T-helper 1 cell (primary cell): ENCODE data around the gene CIPC.
A peak's percentile ranks its signal among the peaks of the same experiment; 100 is the strongest.

Experiments used
- DNase-seq, 5 donors: peaks; one replicate each; pipeline ENCODE4 v3.0.0-alpha.2; 2012 to 2020

CIPC gene

GRCh38 chr14:77126461-77126990 lies 28.5 kb downstream of the CIPC start:
- no peak for DNase-seq

DNA sequence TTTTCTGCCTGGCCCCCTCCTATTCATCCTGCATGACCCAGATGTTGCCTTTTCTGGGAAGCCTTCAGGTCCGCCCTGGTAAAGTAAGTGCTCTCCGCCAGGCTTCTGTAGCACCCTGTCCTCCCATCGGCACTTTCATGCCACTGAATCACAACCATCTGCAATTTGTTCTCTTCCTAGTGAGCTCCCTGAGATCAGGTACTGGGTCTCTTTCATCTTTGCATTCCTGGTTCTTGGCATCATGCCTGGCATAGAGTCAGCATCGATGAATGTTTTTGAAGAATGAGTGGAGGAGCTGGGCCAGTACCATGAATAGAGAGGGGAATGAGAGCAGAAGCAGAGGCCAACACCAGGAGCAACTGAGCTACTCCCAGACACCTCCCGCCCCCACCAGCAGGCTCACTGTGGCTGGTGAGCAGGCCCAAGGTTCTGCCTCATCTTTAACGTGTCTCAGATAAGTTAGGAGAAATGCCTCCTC lies 30.4 kb downstream of the CIPC start:
- DNase-seq, result no peak

DNA sequence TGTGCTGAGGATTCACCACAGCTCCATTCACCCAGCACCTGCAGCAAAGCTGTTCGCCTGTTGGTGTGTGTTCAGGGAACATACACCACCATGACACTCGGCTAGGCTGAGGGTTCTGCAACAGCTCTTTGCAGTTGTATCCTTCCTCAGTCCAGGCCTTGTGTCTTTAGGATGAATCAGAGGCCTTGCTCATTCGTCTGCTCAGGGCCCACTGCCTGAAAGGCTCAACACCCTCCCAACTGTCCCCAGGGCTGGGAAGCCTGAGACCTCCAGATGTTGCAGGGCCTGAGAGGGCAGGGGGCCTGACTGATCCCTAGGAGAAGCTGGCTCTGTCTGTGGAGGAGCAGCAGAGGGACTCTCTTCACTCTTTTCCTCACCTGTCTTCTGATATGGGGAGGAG lies 32.3 kb downstream of the CIPC start:
- DNase-seq, result no peak

DNA sequence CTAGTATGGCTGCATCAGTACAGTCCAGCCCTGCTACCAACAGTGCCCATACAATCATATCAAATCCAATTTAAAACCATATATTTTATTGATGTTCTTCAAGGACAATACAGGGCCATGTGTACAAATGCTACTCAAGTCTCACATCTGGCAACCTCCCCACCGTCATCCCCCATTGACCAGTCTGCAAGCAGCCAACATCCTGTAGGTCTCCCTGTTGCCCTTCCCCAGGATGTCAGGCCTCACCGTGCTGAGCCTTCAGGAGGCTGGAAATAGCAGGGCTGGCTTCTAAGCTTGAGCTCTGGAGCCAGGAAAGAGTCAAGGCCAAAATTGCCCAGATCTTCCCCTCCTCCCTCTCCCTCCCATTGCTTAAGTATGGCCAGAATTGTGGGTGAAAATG lies 33.1 kb downstream of the CIPC start:
- DNase-seq, result no peak

DNA sequence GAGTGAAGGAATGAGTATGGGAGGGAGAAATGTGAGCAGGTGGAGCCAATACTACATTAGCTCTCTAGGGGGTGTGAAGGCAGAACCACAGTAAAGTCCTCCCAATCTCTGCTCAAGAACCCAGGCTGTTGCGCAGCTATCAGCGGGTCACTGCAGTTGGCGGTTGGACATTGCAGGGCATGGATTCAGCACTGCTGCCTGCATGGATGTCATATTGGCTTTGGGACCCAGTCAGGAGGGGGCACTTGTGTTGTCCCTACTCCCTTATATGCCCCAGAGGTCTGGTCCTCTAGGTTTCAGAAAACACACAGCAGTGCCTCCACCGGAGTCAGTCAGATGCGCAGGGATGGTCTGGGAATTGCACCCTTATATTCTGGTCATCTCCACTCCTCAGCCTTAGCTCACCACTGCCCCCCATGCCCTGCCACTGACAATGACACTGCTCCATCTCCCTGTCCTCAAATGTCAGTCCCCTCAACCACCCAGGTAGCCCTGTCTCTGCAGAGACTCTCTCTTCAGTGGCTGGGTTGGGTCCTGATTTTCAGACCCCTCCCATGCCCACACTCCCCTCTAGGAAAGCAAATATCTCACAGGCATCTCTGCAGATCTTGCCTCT lies 33.9 kb downstream of the CIPC start:
- DNase-seq, result no peak

- DNase-seq, result peak in 4 of 5 donors; percentile 21 to 50 (median 44)
Measured at GRCh38 chr14:77133720-77134338, 35.8 kb downstream of the CIPC start.

DNA sequence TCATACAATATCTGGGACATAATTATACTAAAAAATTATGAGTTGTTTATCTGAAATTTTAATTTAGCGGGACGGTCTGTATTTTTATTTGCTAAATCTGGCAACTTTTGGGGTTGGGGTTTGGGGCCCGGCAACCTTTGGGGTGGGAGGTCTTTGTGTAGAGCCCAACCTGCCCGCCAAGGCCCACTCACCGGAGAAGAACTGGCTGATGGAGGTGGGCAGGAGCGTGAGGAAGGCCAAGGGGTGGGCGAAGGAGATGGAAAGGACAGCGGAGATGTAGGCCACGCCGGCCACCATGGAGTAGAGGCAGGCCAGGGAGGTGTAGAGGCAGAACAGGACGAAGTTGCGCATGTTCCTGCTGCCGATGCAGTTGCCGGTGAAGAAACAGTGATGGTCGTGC lies 41.0 kb downstream of the CIPC start:
- DNase-seq, result no peak

GRCh38 chr14:77139540-77140358 lies 41.7 kb downstream of the CIPC start:
- DNase-seq, result peak in 2 of 5 donors; percentile 16 to 30

DNA sequence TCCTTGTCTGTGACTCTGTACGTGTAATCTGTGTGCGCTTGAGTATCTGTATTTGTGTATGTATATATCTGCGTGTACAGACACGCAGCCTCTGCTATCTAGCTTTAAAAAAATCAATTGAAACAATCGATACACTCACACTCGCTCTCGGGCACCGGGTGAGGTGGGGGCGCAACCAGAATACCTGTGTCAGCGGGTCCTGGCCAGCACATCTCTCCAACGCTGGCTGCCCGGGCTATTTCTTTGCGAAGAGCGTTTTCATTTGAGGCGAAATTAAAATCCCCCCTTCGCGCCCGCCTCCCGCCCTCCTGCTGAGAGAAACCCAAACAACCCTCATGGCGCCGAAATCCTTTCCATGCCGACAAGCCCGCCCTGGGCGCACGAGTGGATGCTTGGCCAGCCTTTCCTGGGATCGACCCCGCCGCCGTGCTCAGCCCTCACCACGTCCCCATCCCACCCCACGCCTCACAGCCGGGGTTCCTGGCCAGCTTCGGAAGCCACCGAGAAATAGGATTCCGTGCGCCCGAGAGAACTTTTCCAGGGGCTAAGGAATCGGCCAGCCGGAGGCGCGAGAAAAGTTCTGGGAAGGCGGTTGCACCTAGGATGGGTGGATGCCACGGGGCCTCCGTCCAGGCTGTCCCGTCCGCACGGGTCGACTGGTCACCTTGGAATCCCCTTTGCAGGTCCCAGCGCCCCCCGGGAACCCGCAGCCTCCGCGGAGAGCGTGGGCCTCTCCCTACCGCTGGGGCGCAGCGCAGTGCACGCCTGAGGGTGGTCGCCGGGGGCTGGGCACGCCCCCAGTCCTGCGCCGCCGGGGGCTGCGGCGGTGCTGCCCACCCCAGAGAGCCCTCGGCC lies 42.5 kb downstream of the CIPC start:
- no peak for DNase-seq

GRCh38 chr14:77141214-77142004 lies 43.4 kb downstream of the CIPC start, which contains the start of gene ZDHHC22:
TSS of gene ZDHHC22 (minus strand) at chr14:77141791. CDS start at chr14:77139738, 2,053 bp downstream.
- no peak for DNase-seq

GRCh38 chr14:77142005-77142800 lies 44.1 kb downstream of the CIPC start:
- DNase-seq, result no peak

GRCh38 chr14:77143071-77143470 lies 45.0 kb downstream of the CIPC start:
- DNase-seq, result no peak

DNA sequence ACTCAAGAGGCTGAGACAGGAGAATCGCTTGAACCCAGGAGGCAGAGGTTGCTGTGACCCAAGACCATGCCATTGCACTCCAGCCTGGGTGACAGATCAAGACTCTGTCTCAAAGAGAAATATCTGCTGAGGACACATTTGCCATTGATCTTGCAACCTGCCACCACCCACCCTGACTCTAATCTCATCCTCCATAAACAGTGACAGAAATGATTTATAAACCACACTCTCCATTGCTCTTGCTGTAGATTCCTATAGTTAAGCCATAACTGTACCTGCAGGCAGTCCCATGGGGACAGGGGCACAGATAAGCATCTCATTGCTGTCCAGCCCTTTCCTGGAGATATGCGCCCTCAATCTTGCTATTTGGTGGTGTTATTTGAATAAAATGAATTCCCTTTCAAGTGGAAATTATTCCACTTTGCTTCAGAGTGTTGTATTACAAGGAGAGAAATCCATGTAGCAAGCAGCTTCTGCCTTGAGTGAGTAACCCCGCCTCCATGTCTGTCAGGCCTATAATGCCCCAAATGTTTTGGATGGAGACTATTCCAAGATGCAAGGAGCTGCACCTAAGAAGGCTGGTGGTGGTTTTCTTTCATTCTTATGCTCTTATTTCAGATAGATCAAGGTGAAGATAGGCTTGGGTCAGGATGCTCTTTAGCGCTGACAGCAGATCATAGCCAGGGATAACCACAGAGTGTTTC lies 46.5 kb downstream of the CIPC start:
- no peak for DNase-seq

DNA sequence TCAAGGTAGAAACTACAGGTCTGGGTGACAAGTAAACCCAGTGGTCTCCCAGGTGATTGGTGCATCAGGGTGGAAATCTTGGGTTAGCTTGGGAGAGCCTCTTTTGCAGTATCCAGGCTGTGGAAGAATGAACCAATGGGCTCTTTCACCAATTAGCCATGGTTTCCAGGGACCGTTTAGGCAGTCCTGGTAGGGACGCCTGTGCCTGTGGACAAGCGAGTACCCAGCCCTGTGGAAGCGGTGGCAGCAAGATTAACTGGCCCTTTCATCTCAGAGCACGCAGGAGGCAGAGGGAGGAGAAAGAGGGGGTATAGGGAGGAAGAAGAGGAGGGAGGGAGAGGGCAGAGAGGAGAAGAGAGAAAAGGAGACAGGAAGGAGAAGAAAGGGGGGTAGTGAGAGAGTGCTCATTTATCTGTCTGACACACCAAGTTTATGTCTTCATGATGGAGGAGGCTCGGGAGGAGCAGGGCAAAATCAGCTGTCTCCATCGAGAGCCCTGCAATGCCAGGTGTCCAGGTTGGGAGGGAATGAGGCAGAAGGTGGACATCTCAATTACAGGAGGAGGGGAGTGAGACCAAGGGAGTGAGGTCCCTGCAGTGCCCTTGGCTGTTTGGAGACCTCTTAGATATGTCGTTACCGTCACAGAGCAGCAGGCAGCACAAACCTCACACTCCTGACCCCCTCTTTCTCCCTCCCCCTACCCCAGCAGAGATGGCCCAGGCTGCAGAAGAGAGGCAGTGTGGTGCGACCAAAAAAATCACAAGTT lies 48.1 kb downstream of the CIPC start:
- no peak for DNase-seq

DNA sequence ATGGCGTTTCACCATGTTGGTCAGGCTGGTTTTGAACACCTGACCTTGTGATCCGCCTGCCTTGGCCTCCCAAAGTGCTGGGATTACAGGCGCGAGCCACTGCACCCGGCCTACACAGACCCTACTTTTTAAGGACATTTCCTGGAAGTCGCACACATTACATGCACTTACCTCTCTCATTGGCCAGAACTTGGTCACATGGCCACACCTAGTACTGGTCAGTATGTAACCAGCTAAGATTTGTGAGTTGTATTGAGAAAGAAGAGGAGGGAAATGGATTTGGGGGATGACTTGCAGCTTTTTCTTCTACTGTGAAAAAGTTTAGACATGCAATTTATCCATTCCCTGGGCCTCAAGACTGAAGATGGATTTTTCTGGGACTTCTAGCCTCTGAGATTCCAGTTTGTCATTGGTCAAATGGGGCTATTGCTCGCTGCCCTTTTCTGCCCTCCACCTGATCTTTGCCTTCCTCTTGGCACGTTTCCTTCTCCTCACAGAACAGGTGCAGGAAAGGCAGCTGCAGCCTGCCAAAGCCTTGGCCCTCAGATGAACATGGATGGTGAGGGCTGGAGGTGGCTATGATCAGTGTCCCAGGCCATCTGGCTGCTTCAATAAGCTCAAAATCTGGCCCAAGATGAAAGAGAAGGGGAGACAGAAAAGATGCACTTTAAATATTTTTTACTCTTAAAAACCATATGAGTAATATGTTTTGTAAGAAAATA lies 50.6 kb downstream of the CIPC start:
- DNase-seq, result no peak

DNA sequence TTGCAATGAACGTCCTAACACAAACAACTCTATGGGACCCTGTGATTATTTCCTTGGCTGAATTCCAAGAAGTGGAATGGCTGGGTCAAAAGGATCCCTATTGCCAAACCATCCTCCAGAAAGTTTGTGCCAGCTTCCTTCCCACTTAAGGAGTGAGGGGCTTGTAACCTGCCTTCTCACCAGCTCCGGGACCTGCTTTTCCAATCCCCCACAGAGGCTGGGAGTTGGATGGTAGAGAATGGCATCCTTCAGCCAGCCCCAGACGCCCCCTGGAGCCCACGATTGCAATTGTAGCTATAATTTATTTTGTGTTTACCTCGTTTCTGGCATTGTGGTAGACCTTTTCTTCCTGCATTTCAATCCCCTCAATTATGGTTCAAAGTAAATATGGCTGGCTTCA lies 53.2 kb downstream of the CIPC start:
- no peak for DNase-seq

GRCh38 chr14:77151918-77152588 lies 54.0 kb downstream of the CIPC start:
- DNase-seq, result no peak

GRCh38 chr14:77153802-77154201 lies 55.7 kb downstream of the CIPC start:
- DNase-seq, result no peak
